HT1080 (cell line): ENCODE data around the gene MICAL1. TPM values are rescaled to one million over a fixed set of nuclear protein-coding genes. Genes with fewer than 3 reads are reported as not detected.
A peak's percentile ranks its signal among the peaks of the same experiment; 100 is the strongest.

Experiments used
- DNase-seq: peaks from one replicate; pipeline ENCODE4 v3.0.0-alpha.2; 2015; ENCODE audit warnings: low read depth
- total RNA-seq: library from RNA; depleted of rRNA; stranded (reverse); fragments of >200 nt; shearing (Covaris generic); gene quantifications from 2 replicates; pipeline ENCODE4 v1.2.3, GENCODE V29; 2014

Gene MICAL1
- total RNA-seq, 1 experiment from 2014 or later = 37.2 TPM

DNA sequence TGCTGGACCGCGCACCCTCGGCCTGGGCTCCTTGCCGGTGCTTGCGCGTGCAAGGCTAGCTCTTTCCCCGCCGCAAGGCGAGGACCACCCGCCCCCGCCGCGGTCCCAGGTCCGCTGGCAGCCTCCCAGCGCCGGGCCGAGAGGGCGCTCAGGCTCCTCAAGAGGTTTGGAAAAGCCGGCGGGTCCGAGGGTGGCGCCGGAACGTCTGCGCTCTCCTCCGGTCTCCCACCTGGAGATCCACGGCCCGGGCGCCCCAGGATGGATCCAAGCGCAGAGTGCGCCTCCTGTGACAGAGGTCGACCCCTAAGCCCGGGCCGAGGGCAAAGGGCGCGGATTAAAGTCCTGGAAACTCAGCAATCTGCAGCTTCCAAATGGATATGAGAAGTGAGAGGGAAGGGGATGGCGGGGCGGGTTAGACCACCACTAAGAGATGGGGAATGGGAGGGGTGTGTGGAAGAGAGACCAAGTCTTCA is 575 bp upstream of the MICAL1 start:
- no peak for DNase-seq

DNA sequence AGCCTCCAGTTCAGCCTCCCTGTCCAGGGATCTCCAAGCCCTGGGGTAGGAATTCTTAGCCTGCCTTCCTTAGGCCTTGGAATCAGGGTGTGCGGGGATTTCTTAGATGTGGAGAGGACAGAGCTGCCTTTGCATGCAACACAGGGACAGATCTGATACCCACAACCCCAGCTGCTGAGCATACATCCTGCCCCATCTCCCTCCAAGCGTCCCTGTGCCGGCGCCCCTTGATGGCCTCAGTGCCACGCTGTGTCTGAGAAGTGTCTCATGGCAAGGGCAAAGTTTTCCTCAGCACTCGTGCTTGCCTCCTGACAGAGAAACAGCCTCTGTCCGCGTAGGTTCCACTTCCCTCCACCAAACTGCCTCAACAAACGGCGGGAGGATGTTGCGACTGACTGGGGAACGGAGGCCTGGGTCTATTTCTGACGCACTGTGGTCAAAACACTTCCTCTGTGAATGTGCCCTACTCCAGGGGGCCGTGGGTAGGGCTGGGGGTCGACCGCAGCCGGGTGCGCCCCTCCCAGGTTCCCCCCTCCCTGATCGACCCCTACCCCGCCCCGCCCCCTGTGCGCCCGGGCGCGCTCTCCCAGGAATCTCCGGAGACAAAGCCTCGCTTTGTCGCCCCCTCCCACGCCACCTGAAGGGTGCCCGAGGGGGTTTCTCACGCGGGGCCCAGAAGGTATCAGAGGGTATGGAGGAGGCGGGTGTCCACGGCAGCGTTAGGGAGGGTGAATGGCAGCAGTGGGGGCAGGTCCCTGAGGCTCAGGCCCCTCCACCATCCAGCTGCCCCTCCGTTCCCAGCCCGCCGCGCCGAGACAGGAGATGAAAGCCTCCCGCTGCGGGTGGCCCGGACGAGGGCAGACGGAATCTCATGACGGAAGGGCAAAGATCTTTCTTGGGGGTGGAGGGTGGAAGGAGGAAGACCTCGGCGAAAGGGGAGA is 806 bp downstream of the MICAL1 start:
- no peak for DNase-seq

DNA sequence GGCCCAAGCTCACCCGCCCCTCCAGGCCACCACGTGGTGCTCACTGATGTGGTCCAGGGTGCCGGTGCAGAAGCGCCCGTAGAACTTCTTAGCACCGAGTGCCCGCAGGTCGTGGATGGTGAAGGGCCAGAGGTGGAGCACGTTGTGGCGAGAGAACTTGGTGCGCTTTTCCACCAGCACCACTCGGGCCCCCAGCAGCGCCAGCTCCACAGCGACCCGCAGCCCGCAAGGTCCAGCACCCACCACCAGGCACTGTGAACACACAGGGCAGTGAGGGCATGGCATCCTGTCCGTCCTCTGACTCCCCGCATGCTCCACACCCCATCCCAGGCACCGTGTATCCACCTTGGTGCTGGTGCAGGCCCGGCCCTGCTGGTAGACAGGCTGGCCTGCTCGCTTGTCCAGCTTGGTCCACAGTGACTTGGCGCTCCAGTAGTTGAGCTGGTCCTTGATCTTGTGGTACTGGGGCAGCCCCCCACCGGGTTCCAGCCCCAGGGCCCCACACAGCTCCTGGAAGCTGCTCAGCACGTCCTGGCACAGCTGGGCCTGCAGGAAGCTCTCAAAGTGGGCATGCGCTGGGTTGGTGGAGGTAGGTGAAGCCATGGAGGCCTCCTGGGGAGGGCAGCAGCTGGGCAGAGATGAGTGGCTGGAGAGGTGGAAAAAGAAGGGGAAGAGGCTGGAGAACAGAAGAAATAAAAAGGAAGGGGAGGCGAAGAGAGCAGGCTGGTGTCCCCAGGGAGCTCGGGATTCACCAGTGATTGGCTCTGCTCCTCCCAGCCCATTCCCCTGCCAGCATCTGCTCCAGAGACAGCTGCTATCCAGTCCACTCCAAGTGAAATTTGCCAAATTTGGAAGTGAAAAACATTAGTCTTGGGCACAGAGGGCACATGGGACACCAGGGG is 1.7 kb downstream of the MICAL1 start:
- DNase-seq = no peak

DNA sequence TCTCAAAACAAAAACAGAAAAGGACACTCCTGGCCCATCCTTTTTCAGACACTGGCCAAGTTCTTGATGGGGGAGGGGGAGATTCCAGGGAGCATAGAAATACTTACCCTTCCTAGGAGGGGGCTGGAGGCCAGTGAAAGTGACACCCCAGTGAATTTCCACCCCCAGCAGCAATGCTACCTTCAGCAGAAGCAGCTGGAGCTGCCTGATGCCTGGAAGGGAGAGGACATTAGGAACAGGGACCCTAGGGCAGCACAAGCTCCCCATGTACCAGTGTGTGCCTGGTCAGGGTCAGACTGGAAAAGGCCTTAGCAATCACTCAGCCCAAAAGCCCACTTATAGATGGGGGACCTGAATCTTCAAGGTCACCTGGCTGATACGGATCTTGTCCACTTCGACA is 2.4 kb downstream of the MICAL1 start:
- no peak for DNase-seq

DNA sequence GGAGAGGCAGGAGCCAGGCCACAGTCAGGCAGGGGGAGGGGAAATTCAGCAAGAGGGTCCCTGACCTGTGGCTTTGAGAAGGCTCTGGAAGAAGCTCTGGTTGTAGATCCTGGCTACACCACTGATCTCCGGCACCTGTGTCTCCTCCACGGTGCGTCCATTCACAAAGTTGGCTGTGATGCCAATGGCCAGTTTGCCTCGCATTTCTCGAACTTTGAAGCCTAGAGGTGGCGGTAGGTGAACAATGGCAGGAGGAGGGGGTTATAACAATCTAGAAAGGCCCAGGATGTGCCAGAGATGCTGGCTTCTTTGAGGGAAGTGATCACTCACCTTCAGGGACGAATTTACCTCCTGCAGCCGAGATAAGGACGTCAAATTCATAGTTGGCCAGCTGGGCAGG is 3.4 kb downstream of the MICAL1 start:
- DNase-seq = no peak

DNA sequence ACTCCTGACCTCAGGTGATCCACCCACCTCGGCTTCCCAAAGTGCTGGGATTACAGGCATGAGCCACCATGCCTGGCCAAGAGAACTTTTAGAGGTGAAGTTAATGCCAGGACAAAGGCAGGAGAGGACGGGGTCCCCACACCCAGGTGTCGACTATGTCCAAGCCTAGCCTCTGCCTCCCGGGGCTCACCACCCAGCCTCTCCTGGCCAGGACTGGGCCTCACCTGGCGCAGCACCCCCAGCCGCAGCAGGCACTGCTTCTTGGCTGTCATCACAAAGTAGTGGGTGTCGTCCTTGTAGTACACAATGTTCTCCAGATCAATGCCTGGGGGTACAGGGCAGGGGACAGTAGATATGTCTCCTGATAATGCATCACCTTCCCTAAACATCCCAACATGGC is 4.2 kb downstream of the MICAL1 start:
- DNase-seq = no peak

DNA sequence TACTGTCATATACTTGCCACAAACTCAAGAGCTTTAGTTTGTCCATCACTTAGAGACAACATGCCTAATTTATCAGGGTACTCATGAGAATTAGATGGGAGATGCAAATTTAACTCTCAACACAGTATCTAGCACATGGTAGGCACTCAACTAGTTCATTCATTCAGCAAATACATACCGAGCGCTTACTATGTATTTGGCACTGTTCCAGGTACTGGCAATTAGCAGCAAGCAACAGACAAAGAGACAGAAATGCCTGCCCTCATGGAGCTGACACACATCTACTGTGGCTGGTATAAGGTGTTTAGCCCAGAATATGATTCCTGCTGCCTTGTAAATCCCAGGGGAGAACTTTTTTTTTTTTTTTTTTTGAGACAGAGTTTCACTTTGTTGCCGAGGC is 4.8 kb downstream of the MICAL1 start:
- no peak for DNase-seq

DNA sequence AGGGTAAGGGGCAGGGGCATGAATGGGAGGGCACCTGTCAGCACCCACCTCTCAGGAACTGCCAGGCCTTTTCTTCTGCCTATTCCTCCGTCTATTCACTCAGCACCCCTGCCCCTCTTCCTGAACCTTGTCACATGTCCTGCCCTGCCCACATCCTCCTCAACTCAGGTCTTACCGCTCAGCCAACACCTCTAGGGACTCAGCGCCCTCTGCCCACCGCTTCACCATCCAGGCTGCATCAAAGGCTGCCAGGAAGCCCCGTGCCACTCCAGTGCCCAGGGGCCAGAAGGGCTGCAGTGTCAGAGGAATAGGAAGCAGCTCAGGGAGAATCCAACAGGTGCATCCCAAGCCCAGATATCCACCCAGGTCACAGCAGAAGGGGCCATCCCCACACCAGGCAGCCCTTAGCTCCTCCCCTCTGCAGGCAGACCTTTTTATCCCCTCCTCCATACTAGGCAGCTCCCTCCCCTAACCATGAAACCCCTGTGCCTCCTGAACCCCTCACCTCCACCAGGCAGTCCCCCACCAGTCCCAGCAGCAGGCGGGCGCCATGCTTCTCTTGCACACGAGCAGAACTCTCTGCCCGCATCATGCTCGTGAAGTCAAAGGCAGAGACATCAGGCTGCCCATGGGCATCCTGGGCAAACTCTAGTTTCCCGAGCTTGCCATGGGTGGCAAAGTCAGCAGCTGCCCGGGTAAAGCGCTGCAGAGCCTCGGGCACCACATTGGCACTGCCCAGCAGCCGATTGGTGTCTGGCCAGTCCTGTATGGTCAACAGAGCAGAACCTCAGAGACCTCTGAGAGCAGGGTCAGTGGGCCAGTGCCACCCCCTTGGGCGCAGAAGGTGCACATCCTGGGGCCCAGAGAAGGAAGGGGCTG is 5.5 kb downstream of the MICAL1 start:
- no peak for DNase-seq

DNA sequence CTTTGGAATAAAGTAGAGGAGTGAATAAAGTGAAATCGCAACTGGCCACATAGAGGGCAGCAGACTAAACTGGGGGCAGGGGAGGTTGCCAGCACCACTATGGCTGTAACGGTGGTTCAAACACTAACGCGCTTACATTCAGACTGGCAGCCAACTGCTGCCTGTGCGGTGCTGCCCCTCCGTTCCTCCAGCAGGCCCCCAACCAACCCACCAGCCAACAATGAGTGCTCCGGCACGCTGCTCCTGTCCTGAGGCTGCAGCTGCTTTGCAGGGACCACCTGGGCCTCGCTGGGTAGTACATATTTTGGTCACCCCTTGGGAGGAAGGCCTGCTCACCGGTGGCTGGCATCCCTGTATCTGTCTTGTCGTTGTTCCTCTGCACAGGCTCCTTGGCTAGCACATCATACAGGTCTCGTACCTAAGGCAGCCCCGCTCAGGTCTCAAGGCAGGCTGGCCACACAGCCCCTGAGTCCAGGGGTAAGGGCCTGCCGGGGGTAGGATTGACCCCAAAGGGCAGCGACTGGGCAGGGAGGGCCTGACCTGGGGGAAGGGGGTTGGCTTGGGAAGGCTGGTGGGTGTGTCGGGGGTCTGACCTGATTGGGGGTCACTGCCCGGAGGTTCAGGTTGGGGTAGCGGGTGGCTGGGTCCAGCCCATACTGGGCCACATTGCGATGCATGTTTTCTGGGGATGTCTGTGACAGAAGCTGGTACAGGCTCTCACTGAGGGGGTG is 6.3 kb downstream of the MICAL1 start:
- DNase-seq = no peak

DNA sequence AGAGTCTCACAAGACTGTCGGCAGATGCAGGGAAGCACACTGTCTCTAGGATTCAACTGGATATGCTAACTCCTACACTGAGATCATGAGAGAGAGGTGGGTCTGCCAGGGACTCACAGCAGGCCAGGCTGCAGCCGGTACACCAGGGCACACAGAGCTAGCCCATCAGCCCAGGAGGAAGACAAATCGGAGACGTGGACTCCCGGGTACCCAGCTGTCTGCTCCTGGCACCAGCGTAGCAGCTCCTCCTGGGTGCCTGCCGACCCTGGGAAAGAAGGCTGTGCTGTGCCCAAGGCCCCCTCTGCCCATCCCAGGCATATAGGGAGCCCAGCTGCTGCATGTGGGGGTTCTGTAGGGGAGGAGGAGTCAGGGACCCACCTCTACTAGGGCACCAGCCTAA is 7.0 kb downstream of the MICAL1 start:
- no peak for DNase-seq

DNA sequence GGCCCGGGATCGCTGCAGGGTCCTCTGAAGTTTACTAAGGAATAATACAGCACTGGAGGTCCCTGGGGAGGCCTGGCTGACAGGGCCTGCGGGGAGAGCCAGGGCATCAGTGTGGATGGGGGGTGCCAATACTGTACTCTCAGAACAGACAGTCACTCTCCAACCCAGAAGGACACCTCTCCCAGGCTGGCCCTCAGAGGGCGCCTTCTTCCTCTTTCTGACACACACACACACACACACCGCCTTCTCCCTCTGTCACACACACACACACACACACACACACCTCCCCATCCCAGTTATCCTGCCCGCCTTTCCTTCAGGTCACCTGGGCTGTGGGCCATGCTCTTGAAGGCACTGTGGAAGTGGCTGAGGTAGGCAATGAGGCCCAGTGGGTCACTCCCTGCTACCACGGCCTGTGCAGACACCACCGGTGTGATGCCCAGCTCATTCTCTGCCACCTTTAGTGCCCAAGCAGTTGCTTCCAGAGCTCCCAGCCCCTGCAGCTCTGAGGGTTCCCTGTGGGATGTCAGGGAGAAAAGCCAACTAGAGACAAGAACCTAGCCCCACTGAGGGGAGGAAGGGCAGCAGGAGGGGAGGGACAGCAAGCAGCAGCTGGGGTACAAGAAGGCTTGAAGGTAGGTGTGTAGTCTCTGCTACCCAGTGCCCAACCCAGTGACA is 7.6 kb downstream of the MICAL1 start:
- peak; percentile 28 for DNase-seq

DNA sequence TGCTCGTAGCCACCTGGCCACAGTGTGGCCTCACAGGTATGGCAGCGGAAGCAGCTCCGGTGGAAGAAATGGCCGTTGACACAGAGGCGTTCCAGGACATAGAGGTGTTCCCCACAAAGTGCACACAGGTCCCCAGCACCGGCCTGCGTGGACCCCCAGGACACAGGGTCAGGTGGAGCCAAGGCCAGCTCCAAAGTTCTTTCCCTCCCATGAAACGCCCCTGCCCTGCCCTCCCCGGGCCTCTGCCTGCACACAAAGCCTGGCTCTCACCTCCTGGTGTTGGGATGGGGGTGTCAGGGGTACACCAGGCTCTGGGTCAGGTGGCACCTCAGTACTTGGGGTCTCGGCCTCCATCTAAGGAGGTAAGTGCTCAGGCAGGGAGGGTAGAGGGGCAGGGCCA is 8.5 kb downstream of the MICAL1 start:
- DNase-seq = no peak

DNA sequence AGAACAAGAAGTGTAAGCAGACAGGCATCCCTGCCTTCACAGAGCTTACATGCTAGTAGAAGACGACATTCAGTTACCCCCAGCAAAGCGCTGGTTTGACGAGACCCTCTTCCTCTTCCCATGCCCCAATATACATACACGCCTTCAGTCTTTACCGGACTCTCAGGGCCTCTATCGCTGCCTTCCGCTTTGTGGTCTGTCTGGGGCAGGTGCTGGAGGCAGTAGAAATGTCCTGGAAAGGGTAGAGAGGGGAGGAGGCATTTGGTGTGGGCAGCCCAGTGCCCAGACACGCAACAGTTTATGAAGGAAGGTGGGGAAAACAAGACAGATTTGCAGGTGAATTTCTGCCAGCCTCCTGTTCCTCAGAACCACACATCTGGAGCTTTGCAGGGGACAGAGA is 9.0 kb downstream of the MICAL1 start:
- DNase-seq = no peak

DNA sequence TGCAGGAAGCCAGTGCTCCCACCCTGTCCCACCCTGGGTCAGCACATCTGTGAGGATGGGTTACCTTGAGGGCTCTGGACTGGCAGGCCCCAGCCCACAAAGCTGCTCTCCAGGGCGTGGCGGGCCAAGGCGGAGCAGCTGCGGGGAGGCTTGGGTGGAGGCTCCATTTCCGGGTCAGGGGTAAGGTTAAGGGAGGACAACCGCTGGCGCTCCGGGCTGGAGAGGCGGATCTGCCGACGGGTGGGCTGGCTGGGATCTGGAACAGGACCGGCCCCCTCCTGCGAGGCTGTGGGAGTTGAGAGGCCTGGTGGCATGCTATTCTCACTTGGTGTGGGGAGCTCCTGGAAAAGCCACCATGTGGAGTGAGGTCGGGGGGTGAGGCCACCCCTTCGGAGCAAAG is 9.5 kb downstream of the MICAL1 start:
- DNase-seq = no peak

DNA sequence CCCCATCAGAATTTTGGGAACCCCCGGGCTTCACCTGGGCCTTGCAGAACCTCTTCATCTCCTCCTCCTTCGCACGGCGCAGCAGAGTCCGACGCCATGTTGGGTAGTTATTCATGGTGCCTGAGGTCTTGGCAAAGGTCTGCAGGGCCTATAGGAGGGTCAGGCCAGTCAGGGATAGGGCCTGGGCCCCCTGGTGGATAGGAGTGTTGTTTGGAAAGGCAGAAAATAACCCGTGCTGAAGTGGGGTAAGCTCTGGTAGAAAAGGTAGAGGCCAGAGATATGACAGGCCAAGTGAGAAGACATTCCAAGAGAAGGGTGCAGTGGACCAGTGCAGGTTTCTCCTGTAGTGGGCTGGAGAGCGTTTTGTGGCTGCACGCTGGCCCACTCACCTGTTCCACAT is 10.2 kb downstream of the MICAL1 start:
- no peak for DNase-seq

DNA sequence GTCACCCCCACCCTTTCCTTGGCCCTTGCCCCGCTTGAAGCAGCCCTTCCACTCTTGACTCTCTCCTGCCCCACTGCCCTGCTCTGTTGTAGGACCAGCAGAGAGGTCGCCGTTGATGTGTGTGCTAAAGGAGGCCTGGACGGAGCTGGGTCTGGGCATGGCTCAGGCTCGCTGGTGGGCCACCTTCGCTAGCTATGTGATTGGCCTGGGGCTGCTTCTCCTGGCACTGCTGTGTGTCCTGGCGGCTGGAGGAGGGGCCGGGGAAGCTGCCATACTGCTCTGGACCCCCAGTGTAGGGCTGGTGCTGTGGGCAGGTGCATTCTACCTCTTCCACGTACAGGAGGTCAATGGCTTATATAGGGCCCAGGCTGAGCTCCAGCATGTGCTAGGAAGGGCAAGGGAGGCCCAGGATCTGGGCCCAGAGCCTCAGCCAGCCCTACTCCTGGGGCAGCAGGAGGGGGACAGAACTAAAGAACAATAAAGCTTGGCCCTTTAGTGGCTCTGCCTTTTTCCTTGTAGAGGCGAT is 12.1 kb downstream of the MICAL1 start:
- DNase-seq = no peak

DNA sequence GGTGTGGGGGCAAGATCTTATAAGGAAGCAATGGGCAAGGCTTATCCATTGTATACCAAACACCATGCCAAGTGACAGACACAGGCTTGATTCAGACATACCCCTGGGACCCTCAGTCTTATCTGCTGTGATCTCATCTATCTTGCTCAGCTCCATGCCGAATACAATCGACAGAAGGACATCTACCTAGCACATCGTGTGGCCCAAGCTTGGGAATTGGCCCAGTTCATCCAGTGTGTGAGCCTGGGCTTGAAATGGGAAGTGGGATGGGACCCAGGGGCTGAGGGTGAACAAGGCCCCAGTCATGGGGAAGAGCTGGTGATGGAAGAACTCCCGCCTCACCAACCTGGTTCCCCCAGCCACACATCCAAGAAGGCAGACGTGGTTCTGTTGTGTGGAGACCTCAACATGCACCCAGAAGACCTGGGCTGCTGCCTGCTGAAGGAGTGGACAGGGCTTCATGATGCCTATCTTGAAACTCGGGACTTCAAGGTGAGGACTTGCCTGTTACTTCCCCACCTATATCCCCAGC is 13.1 kb downstream of the MICAL1 start:
- DNase-seq = no peak

DNA sequence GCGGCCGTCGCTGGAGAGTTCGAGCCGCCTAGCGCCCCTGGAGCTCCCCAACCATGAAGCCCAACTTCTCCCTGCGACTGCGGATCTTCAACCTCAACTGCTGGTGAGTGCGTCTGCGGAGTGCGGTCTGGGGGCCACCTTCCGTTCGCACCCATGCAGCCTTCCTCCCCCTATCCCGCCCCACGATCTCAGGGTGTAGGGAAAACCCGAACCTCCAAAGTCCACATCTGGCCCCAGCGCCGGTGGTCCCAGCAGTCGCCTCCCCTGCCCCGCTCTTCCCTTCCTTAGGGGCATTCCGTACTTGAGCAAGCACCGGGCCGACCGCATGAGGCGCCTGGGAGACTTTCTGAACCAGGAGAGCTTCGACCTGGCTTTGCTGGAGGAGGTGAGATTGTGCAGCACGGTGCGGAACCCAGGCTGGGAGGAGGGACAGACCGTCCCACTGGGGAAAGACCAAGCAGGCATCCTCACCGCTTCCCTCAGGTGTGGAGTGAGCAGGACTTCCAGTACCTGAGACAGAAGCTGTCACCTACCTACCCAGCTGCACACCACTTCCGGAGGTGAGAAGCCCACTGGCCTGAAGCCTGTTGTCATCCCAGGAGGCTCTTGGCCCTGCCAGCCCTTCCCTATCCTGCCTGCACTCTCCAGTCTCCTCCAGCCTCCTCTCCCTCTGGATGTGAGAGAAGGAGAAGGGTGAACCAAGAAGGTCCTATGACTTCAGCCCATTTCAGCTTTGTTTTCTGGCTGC is 14.3 kb downstream of the MICAL1 start:
- DNase-seq = peak; percentile 27
